ENCODE results near the gene SPATA24. TPM values are rescaled to one million over a fixed set of nuclear protein-coding genes. Genes with fewer than 3 reads are reported as not detected.
A peak's percentile ranks its signal among the peaks of the same experiment; 100 is the strongest.
"Not testable (repeated sequence)": the region's sequence is repeated elsewhere in the genome, so short reads cannot be mapped to it uniquely, and the experiment has no call there.

Gene SPATA24
- polyA plus RNA-seq, 3 donors: 1.6 to 3.5 (median 3.2) TPM

GRCh38 chr5:139445325-139446170, 41.7 kb upstream of the SPATA24 start:
- DNase-seq: no peak
- H3K4me3 Mint-ChIP-seq: no peak overlapping the region
- H3K27ac Mint-ChIP-seq: peak overlapping the region in 1 of 7 donors; percentile 66
- no peaks in the 10 kb centered on the region for H3K4me1 ChIP-seq (ENCODE audit: control insufficient read depth in 1 of 2, insufficient read depth in 2 of 2, low read length in 2 of 2)
- H3K36me3 ChIP-seq (replicated peaks in 1 of 2; ENCODE audit: control insufficient read depth in 1 of 2, insufficient read depth in 2 of 2, low read length in 2 of 2): no peaks in the 10 kb centered on the region
- peaks cover 1 to 5% (median 2%) of the 10 kb centered on the region in 3 donors for H3K27me3 Mint-ChIP-seq (ENCODE audit: low read depth in 3 of 3)
- H3K79me2 ChIP-seq (ENCODE audit: insufficient read depth, low read length): no peaks in the 10 kb centered on the region
- no peaks in the 10 kb centered on the region for H3K9me3 Mint-ChIP-seq
- no peak overlapping the region for H3K9ac ChIP-seq (ENCODE audit: insufficient read depth, low read length, poor library complexity, severe bottlenecking)
- H3K4me2 ChIP-seq (replicated peaks; ENCODE audit: extremely low read depth, low read length, poor library complexity, severe bottlenecking): no peak overlapping the region
- H3K4me1 Mint-ChIP-seq: peaks cover 14% of the 10 kb centered on the region
- H3K27me3 ChIP-seq (ENCODE audit: control insufficient read depth in 2 of 2, insufficient read depth in 2 of 2, low read length in 2 of 2): no peaks in the 10 kb centered on the region
- H3K36me3 Mint-ChIP-seq: no peaks in the 10 kb centered on the region
- H3K4me3 ChIP-seq (replicated peaks in 1 of 3; ENCODE audit: low read depth in 2 of 3, low read length in 3 of 3): no peak overlapping the region
- TF ChIP-seq CTCF (IDR thresholded peaks at IDR 0.05): no peak
- no peaks in the 10 kb centered on the region for H4K20me1 ChIP-seq (ENCODE audit: insufficient read depth, low read length)
- H2AFZ ChIP-seq (ENCODE audit: insufficient read depth, low read depth, low read length, poor library complexity, severe bottlenecking): no peak overlapping the region
- H3K9me3 ChIP-seq (replicated peaks in 1 of 2; ENCODE audit: control insufficient read depth in 1 of 2, insufficient read depth in 1 of 2, low read length in 2 of 2): no peaks in the 10 kb centered on the region
- H3K27ac ChIP-seq (ENCODE audit: low read depth in 1 of 2, low read length in 2 of 2): no peak overlapping the region
- intact Hi-C loops (cut with micrococcal nuclease): no loop called here
- 85% methylated on average over 5 of the region's 7 CpGs for WGBS (ENCODE audit: insufficient coverage)

GRCh38 chr5:139443831-139444453, 40.1 kb upstream of the SPATA24 start:
- Histone ChIP-seq H2AFZ (ENCODE audit: insufficient read depth, low read depth, low read length, poor library complexity, severe bottlenecking) (no peak overlapping the region), H3K36me3 (replicated peaks in 1 of 2; ENCODE audit: control insufficient read depth in 1 of 2, insufficient read depth in 2 of 2, low read length in 2 of 2) (no peaks in the 10 kb centered on the region), H3K9me3 (replicated peaks in 1 of 2; ENCODE audit: control insufficient read depth in 1 of 2, insufficient read depth in 1 of 2, low read length in 2 of 2) (no peaks in the 10 kb centered on the region), H3K79me2 (ENCODE audit: insufficient read depth, low read length) (no peaks in the 10 kb centered on the region), H4K20me1 (ENCODE audit: insufficient read depth, low read length) (no peaks in the 10 kb centered on the region), H3K4me1 (ENCODE audit: control insufficient read depth in 1 of 2, insufficient read depth in 2 of 2, low read length in 2 of 2) (peaks cover 5 to 7% of the 10 kb centered on the region in 2 donors), H3K4me2 (replicated peaks; ENCODE audit: extremely low read depth, low read length, poor library complexity, severe bottlenecking) (no peak overlapping the region), H3K9ac (ENCODE audit: insufficient read depth, low read length, poor library complexity, severe bottlenecking) (no peak overlapping the region), H3K27ac (ENCODE audit: low read depth in 1 of 2, low read length in 2 of 2) (no peak overlapping the region), H3K27me3 (ENCODE audit: control insufficient read depth in 2 of 2, insufficient read depth in 2 of 2, low read length in 2 of 2) (no peaks in the 10 kb centered on the region), H3K4me3 (replicated peaks in 1 of 3; ENCODE audit: low read depth in 2 of 3, low read length in 3 of 3) (no peak overlapping the region)
- intact Hi-C loops (cut with micrococcal nuclease): no loop called here
- peaks cover 1 to 2% (median 2%) of the 10 kb centered on the region in 3 donors for H3K27me3 Mint-ChIP-seq (ENCODE audit: low read depth in 3 of 3)
- H3K4me1 Mint-ChIP-seq: peaks cover 20% of the 10 kb centered on the region
- H3K9me3 Mint-ChIP-seq: no peaks in the 10 kb centered on the region
- WGBS (ENCODE audit: insufficient coverage): 44% methylated on average over 2 of the region's 4 CpGs
- no peak for DNase-seq
- H3K36me3 Mint-ChIP-seq: no peaks in the 10 kb centered on the region
- H3K4me3 Mint-ChIP-seq: no peak overlapping the region
- peak overlapping the region in 1 of 7 donors; percentile 14 for H3K27ac Mint-ChIP-seq
- TF ChIP-seq CTCF (IDR thresholded peaks at IDR 0.05): no peak

- H3K27ac Mint-ChIP-seq; H3K79me2 ChIP-seq (ENCODE audit: insufficient read depth, low read length); DNase-seq; H3K27me3 Mint-ChIP-seq (ENCODE audit: low read depth in 3 of 3); H3K9me3 Mint-ChIP-seq; H3K4me3 Mint-ChIP-seq; H3K36me3 Mint-ChIP-seq; H3K4me3 ChIP-seq (replicated peaks in 1 of 3; ENCODE audit: low read depth in 2 of 3, low read length in 3 of 3); H3K9ac ChIP-seq (ENCODE audit: insufficient read depth, low read length, poor library complexity, severe bottlenecking); H3K27ac ChIP-seq (ENCODE audit: low read depth in 1 of 2, low read length in 2 of 2); H4K20me1 ChIP-seq (ENCODE audit: insufficient read depth, low read length); H3K27me3 ChIP-seq (ENCODE audit: control insufficient read depth in 2 of 2, insufficient read depth in 2 of 2, low read length in 2 of 2); H2AFZ ChIP-seq (ENCODE audit: insufficient read depth, low read depth, low read length, poor library complexity, severe bottlenecking); H3K9me3 ChIP-seq (replicated peaks in 1 of 2; ENCODE audit: control insufficient read depth in 1 of 2, insufficient read depth in 1 of 2, low read length in 2 of 2); intact Hi-C loops (cut with micrococcal nuclease); H3K36me3 ChIP-seq (replicated peaks in 1 of 2; ENCODE audit: control insufficient read depth in 1 of 2, insufficient read depth in 2 of 2, low read length in 2 of 2); H3K4me2 ChIP-seq (replicated peaks; ENCODE audit: extremely low read depth, low read length, poor library complexity, severe bottlenecking): not testable (repeated sequence)
- H3K4me1 ChIP-seq (ENCODE audit: control insufficient read depth in 1 of 2, insufficient read depth in 2 of 2, low read length in 2 of 2): peaks cover 9 to 13% of the 10 kb centered on the region in 2 donors
- WGBS (ENCODE audit: insufficient coverage): 95% methylated on average over 13 of the region's 17 CpGs
- H3K4me1 Mint-ChIP-seq: peaks cover 23% of the 10 kb centered on the region
Observed at GRCh38 chr5:139440416-139440815, 36.5 kb upstream of the SPATA24 start.

Data from CD14-positive monocyte (primary cell).